Vagina (tissue), 2 donors: ENCODE measurements around the gene SLC38A6.

Experiments
- CTCF ChIP-seq, 3 experiments: fragments of 450-650 bp in 2 of 3; fragments of 200-600 bp in 1 of 3; sonication (generic) in 1 of 3; IDR thresholded peaks; one replicate each; pipeline ENCODE4 v1.5.1; 2017 to 2019; ENCODE audit warnings: antibody characterized with exemption in 3 of 3, mild to moderate bottlenecking in 2 of 3, moderate library complexity in 2 of 3
- POLR2A ChIP-seq, 2 donors: fragments of 450-650 bp; IDR thresholded peaks; one replicate each; pipeline ENCODE4 v1.6.1; 2017; ENCODE audit warnings: antibody characterized with exemption in 2 of 2, mild to moderate bottlenecking in 2 of 2, moderate library complexity in 2 of 2
- POLR2AphosphoS5 ChIP-seq, 2 donors: sonication (generic); formaldehyde crosslinking; IDR thresholded peaks; one replicate each; pipeline ENCODE4 v1.9.0; 2017; ENCODE audit warnings: antibody characterized with exemption in 2 of 2, mild to moderate bottlenecking in 2 of 2, low read depth in 1 of 2; ENCODE audit not compliant: insufficient read depth in 1 of 2

GRCh38 chr14:61048640-61049039, 67.6 kb downstream of the SLC38A6 start:
- TF ChIP-seq CTCF (IDR thresholded peaks at IDR 0.05) (no peak), POLR2AphosphoS5 (IDR thresholded peaks at IDR 0.05; ENCODE audit: insufficient read depth in 1 of 2, low read depth in 1 of 2) (no peak), POLR2A (IDR thresholded peaks at IDR 0.05) (no peak)
